T1000 (cell line): ENCODE results near the gene LRCH3.

Experiments
- DNase-seq: peaks from one replicate; lab custom pipeline; 2025; ENCODE audit warnings: mixed read lengths; lab: John Stamatoyannopoulos, UW

LRCH3 gene

DNA sequence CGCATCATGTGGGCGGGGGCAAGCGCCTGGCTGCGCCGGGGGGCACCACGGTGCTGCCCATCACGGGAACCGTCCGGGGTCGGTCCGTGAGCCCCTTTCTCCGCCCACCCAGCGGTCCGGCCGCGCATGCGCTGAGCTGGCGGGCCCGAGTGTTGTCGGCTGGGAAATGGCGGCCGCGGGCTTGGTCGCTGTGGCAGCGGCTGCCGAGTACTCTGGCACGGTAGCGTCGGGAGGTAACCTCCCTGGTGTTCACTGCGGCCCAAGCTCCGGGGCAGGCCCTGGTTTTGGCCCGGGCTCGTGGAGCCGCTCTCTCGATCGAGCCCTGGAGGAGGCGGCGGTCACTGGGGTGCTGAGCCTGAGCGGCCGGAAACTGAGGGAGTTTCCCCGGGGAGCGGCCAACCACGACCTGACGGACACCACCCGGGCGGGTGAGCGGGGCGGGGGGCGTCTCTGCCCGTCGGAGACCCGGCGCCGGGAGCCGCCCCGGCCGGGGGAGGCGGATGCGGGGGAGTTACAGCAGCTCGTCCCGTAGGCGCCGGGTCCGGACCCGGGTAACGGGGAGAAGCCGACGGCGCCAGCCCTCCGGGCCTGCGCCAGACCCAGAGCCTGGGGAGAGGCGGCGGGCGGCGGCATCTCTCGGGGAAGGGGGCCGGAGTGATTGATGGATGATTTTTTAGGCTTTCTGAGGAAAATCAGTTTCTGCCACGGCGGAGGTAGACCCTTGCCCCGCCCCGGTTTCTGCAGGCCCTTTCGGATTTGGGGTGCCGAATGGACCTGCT lies at the start of gene LRCH3:
TSS of gene LRCH3 (plus strand) at position 142 of the 779 bp plus-strand sequence. CDS start at position 167, 25 bp downstream.
- peak; percentile 62 for DNase-seq

DNA sequence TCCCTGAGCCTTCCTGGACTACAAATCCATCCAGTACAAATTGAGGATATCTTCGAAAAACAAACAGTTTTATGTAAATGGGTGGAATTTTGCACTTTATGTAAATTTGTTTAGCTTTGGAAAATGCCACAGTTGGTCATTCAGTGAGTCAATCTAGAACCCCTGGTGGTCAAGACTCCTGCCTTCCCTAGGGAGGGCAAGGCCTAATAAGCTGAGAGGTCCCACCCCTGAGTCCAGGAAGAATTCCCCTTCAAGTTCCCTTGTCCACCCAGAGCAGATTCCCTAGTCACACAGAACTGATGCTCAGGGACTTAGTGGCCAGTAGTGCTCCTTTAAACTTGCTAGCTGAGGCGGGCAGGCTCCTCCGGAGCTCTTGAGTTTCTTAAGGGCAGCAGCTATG lies 48.3 kb upstream of the LRCH3 start:
- DNase-seq: no peak

DNA sequence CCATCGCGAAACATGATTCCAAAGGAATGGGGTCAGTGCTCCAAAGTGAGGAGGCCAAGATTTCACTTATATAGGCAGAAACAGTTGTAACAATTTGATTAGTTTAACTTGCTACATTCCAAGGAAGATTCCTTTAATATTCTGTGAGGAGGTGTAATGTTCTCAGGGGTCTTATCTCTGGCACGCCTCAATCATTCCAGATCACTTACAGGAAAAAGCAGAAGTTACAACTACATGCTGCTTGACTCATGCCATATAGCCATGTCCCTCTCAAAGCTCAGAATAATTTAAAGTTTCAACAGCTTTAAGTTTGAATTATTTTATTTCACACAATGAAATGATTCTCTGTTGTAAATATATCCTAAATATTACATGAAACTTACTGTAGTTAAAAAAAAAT lies 44.8 kb upstream of the LRCH3 start:
- no peak for DNase-seq

DNA sequence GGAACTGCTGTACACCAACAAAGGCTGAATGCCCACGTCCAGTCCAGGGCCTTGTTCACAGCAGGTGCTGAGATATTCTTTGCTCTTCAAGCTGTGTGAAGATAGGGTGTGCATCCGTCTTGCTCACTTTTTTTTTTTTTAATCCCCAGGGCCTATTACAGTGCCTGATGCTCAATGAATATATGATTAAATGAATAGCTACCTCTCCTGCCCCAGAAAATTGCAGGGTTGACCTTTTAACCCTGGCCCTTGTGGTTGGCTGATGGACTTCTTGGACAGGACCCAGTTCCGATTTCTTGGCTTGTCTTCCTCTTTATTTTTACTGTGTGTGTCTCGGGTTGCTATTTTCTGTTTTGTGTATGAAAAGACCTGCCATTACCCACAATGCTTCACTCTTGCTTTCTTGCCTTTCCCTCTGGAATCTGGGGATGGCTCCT lies 44.2 kb upstream of the LRCH3 start:
- no peak for DNase-seq

DNA sequence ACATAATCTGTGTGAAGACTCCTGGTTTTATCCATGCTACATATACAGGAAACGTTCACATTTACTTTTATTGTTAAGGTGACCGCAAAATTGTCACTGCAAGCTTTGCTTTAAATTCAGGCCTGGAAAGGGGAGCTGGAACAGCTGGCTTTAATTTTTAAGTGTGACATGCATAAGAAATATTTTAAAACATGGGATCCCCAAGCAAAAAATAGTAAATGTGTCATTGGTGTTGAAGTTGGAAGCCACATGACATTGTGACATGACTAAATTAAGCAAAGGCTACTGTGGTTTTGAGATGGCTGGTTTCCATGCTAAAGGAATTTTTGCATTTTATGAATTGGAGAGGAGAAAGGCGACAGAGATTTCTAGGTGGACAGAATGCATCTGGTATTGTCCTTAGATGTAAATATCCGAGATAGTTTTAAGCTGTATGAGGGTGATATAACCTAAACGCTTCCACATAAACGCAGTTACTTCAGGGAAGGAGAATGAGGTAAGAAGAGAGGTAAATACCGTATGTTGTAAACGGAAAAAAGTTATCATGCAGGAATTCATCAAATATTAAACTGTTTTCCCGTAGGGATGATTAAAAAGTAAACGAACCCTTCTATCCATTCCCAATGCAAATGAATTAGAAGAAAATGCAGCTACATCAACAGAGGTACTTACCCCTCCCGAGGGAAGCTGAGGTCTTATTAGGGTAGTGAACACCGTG lies 42.3 kb upstream of the LRCH3 start:
- no peak for DNase-seq

DNA sequence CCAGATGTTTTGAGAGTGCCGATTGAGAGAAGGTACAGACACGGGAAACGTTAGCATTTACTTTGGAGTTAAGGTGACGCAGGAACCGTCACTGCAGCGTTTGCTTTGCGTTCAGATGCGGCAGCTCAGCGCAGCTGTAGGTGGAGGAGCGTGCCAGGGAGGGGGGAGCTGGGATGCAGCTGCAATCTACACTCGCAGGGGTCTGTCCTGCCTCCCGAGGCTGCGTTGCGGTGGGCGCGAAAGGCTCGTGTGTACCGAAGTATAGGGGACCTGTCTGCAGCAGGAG lies 41.8 kb upstream of the LRCH3 start:
- peak; percentile 31 for DNase-seq

DNA sequence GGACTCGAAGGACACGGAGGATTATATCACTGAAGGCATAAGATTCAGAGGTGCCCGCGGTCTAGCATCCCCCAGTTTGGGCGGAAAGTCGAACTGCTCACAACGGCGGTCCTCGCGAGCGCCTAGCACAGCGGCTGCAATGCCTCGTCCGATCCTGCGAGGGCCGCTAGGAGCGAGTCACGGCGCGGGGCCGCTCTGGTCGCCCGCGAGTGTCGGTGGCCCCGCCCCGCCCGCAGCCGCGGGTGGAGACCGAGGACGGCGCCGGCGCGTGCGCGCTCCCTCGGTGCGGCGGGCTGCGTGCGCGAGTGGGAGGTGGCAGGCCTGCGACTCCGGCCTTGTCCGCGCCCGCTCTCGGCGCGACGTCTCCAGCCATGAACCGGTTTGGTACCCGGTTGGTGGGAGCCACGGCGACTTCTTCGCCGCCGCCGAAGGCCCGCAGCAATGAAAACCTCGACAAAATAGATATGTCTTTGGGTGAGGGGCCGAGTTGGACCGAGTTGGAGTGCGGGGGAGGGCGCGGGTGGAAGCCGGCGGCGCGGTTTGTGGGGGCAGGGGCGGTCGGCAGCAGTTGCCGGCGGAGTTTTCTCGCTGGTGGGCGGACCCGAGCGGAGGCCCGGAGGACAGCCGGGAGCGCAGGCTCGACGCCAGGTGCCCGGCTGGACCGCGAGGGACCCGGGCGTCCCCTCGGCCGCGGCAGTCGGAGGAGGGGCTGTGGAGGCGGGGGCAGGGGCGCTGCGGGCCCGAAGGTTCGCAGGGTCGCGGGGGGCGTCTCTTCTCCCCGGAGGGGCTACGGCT lies 41.3 kb upstream of the LRCH3 start, which contains the start of gene FYTTD1:
TSS of gene FYTTD1 (plus strand) at position 283 of the 795 bp plus-strand sequence. CDS start at position 372, 89 bp downstream.
- peak; percentile 75 for DNase-seq

DNA sequence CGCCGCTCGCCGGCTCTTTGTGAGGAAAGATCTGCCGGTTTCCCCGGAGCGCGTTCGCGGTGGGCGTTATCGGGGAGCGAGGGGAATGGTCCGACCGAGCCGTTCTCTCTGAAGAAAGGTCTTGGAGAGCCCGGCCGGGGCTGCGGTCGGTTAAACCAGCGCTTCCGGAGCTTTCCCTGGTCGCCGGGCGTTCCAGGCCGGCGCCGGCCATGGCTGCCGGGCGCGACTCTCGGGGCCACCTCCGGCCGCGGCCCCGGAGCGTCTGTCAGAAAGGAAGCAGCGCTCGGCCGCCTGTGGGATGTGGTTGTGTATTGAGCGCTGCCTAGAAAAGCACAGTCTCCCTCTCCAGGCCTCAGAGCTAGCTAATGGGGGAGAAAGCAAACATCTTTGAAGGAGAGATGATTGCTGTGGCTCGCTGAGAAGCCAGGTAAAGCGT lies 40.6 kb upstream of the LRCH3 start:
- DNase-seq: no peak

DNA sequence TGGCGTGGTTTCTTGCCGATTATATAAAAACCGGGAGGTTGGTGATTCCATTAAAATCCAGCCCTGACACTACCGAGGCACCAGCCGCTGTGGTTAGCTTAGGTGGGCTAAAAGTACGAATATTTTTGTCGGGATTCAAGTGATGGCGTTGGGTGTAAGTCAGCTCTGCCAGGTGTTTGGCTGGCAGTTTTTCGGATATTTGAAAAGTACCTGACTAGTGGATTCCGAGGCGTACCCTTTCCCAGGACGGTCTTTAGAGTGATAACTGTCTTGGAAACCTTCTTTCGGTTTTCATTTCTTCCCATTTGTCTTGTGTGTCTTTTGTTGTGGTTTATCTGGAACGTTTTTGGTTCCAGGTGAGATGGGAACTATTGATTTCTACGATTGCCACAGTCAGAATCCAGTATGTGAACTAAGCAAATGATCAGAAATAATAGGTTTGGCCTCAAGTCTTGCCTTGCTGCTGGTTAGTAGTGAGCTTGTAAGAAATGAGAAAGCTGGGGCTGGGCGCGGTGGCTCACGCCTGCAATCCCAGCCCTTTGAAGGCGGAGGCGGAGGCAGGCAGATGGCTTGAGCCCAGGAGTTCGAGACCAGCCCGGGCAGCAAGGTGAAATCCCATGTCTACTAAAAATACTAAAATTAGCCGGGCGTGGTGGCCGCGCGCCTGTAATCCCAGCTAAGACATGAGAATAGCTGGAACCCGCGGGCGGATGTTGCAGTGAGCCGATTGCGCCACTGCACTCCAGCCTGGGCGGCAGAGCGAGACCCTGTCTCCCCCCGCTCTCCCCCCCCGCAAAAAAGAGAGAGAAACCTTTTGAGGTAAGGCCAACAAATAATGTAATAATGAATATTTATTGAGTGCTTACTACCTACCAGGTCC lies 40.0 kb upstream of the LRCH3 start:
- no peak for DNase-seq

DNA sequence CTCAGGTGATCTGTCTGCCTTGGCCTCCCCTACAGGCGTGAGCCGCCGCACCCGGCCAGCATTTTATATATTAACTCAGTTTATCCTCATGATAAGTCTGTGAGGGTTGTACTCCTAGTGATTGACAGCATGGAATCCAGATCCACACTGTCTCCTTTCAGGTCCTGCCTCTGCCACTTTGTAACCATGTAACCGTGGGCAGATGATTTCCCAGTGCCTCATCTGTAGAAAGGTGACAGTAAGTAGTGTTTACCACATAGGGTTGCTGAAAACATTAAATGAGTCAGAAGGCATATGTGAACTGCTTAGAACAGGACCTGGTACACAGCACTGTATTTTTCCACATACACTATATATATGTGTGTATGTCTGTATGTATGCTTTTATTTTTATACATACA lies 38.9 kb upstream of the LRCH3 start:
- DNase-seq: no peak

DNA sequence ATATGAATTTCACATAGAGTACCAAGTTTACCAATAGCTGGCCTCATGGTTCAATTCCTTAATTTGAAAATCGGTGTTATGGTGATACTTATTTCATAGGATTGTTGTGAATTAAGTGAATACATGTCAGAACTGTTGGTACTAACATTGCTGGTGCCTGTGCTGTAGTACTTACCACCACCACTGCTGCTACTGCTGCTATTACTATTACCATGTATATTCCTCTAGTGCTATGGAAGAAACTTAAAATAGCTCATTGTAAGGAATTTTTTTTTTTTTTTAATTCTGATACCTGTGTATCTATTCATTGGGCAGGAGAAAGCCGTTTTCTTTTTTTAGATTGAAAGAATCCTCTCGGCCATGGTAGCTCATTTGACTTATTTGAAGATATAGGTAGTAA lies 37.8 kb upstream of the LRCH3 start:
- no peak for DNase-seq

DNA sequence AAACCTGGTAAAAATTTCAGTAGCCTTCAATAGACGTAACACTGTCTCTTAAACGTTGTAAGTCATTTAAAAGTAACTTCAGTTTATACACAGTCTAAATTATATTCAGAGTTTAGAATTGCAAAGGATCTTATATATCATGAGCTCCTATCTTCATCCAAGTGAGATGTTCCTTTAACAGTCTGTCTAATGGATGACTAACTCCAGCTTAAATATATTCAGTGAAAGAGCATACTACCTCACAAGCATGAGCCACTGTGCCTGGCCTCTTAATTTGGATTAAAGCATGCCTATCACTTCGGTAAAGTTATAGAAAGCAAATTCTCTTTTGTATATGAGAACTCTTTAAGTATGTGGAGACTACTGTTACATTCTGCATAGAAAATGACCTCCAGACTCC lies 34.4 kb upstream of the LRCH3 start:
- DNase-seq: no peak

DNA sequence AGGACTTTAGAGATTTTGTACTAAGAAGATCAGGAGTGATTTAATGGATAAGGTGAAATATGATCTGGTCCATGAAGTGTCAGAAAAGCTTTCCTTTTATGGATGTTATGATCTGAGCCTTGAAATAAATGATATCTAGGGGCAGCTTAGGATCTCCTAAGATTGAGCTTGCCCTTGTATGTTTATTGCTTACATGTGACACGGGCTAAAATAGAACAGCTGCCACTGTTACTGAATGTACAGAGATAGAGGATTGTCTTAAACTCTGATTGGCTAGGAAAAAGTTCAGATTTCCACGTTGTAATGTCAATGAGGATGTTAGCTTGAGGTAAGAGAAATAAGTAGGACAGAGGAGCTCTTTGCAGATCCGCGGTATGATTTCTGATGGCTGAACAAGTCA lies 32.5 kb upstream of the LRCH3 start:
- no peak for DNase-seq

DNA sequence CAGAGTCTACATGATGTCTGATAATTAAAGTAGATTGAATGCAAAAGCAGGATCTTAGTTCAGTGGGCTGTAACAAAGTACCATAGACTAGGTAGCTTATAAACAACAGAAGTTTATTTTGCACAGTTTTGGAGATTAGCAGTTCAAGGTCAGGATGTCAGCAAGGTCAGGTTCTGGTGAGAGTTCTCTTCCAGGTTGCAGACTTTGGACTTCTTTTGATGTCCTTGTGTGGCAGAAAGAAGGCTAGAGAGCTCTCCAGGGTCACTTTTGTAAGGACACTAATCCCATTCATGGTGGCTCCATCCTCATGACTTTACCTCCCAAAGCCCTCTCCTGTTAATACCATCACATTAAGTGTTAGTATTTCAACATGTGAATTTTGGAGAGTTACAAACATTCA lies 29.3 kb upstream of the LRCH3 start:
- DNase-seq: no peak

DNA sequence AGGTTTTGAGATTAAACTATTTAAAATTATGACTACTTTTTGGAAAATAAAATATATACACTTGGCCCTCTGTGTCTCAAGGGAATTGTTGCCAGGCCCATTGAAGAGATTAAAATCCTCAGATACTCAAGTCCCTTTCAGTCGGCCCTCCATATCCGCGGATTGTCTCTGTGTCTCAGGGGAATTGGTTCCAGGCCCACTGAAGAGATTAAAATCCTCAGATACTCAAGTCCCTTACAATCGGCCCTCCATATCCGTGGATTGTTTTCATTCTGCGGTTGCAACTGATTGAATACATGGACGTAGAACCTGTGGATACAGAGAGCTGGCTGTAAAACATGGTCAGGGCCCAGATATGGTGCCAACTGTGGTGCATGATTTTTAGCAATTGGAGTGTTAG lies 15.7 kb upstream of the LRCH3 start:
- no peak for DNase-seq

DNA sequence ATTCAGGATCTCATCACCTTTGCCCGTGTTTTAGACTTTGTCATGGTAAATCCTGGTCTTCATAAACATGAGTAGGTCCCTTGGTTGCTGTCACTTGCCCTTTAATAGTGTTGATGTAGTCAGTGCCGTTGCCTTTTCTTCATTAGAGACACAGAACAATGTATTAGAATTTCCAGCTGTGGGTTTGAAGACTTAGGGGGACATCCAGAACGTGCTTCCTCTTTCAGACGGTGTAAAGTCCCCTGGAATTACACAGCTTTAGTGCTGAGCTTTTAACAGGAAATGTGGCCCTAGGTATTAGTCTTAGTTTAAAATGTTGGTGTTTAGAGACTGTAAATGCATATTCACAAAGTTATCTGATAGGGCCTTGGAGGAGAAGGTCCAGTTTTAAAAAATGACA lies 8.8 kb upstream of the LRCH3 start:
- DNase-seq: no peak

DNA sequence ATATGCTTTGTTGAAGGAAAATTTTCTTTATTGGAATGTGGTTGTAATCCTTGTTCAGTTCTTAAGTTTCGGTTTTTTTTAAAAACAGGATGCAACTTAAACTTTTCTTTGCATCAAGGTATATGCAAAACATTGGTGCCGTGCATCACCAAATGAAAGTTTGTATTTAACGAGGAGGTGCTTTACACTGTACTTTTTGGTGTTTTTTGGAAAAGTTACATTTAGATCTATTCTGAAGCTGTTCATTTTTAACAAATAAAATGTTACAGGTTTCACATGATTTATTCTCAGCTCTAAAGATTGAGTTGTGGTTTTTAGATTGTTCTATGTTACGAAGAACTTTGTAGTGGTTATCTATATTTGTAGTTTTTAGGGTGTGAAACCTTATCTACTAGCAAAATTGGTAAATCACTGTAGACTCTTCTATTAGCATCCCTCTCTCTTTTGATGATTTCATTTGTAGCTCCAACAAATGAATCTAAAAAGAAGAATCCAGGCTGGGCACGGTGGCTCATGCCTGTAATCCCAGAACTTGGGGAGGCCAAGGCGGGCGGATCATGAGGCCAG lies 7.0 kb upstream of the LRCH3 start:
- no peak for DNase-seq

DNA sequence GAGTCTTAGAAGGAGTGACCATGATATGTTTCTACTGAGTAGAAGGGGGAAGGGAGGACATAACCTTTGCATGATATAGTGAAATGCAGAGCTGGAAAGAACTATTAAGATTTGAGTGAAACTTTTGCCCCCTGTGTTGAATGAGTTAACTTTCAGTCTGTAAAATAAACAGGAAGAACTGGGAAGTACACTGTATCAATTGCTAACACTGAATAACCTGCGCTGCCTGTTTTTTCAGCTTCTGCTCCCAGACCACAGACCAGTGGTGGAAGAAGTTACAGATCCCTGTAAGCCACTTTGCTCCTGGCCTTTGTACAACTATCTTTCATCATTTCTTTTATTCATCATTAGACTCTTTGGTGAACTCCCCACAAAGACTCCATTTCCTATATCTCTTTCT lies 3.6 kb upstream of the LRCH3 start:
- no peak for DNase-seq

DNA sequence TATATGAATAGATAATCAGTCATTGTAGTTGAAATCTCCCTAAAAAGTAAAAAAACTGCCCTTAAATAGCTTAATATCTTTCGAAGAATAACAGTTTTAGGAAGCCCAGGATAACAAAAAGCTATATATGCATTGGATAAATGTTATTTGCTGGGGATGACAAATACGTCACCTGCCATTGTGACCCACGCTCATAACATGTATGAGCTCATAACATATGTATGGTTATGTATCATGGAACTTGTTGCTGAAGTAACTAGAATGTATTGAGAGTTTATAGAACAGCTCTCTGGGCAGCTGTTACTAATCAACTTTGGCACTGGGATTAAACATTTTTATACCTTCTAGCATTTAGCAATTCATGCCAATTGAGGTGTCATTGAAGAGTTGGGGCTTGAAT lies 1.7 kb upstream of the LRCH3 start:
- no peak for DNase-seq

DNA sequence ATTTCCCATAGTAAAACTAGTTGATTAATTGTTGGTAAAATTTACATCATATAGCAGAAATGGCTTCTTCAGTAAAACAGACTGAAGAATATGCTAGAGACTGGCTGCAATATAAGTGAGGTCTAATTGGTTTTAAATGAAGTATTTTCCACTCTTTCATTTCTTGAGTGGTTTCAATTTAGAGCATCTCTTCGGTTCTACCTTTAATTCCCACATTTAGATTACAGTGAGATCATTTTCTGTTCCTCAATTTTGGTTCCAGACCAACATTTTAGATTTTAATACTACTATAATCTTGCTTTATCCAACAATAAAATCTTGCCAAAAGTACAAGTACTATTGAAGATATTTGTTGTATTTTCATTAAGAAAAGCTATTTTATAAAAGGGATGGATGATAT lies 1.0 kb upstream of the LRCH3 start:
- no peak for DNase-seq

DNA sequence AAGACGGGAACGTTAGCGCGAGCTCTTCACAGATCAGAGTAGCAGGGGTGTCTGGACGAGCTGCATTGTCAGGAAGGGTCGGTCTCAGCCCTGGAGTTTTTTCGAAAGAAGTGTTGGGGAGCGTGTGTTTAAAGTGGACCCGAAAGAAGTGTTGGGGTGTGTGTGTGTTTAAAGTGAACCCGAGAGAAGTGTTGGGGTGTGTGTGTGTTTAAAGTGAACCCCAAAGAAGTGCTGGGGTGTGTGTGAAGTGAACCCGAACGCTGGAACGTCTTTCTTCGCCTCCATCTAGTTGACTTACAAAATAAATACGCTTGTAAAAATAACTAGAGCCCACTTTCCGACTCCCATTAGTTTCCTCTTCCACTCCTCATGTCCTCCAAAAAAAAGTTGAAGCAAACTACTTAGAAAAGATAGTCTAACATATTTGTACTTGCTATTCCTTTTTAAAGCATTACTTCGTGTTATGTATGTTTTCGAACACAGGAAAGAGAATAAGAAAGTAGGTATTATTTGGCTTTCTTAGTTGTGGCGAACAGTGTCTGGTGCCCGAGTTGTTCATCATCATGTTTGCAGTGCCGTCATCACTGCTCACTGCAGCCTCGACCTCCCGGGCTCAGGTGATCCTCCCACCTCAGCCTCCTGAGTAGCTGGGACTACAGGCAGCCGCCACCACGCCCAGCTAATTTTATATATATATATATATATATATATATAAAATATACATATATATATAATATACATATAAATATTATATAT lies 1.0 kb downstream of the LRCH3 start:
- DNase-seq: no peak
